Measurements from ENCODE around the gene BST2. TPM values are rescaled to one million over a fixed set of nuclear protein-coding genes. Genes with fewer than 3 reads are reported as not detected.

BST2 gene, protein sequence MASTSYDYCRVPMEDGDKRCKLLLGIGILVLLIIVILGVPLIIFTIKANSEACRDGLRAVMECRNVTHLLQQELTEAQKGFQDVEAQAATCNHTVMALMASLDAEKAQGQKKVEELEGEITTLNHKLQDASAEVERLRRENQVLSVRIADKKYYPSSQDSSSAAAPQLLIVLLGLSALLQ
- 45.6 TPM for total RNA-seq
- polyA plus RNA-seq: 100 to 1,000 TPM; 155 to 175 (median 158) TPM

GRCh38 chr19:17405250-17406045 is at the start of gene BST2:
Gene BST2, minus strand, starts transcription at chr19:17405630. Its CDS starts 55 bp downstream, at chr19:17405575.
- Mint-ChIP-seq H3K4me1 (peaks cover 10 to 48% (median 13%) of the 10 kb centered on the region in 4 donors), H3K27ac (peak within 1 kb of the TSS; percentile 89 to 98 (median 93)), H3K27me3 (no peaks in the 10 kb centered on the region), H3K4me3 (peak within 1 kb of the TSS; percentile 93 to 99 (median 94)), H3K9me3 (no peaks in the 10 kb centered on the region), H3K36me3 (no peaks in the 10 kb centered on the region)
- Histone ChIP-seq H3K4me3 (ENCODE audit: low read depth, low read length) (peak within 1 kb of the TSS; percentile 90), H3K36me3 (ENCODE audit: control insufficient read depth, insufficient read depth, low read length) (peaks cover 7% of the 10 kb centered on the region), H3K27ac (ENCODE audit: insufficient read depth, low read length, poor library complexity, severe bottlenecking) (peak within 1 kb of the TSS; percentile 87), H3K4me1 (ENCODE audit: control insufficient read depth, insufficient read depth, low read length, poor library complexity, severe bottlenecking) (peaks cover 44% of the 10 kb centered on the region), H3K27me3 (ENCODE audit: control insufficient read depth, insufficient read depth, low read length) (no peaks in the 10 kb centered on the region), H3K9me3 (ENCODE audit: control insufficient read depth in 2 of 2, low read length in 2 of 2) (no peaks in the 10 kb centered on the region)
- DNase-seq (peak; percentile 56 to 85 (median 59)), ATAC-seq (ENCODE audit: low read depth in 2 of 2) (peak; percentile 83 to 85)

- Mint-ChIP-seq H3K4me1 (peaks cover 0 to 22% (median 12%) of the 10 kb centered on the region in 4 donors), H3K36me3 (peaks cover 3% of the 10 kb centered on the region), H3K27me3 (peaks cover 51% of the 10 kb centered on the region), H3K4me3 (no peak overlapping the region), H3K27ac (no peak overlapping the region), H3K9me3 (peaks cover 0 to 1% (median 0%) of the 10 kb centered on the region in 7 donors)
- H3K4me1 ChIP-seq (ENCODE audit: control insufficient read depth, insufficient read depth, low read length, poor library complexity, severe bottlenecking): no peaks in the 10 kb centered on the region
- DNase-seq (no peak), ATAC-seq (ENCODE audit: low read depth in 2 of 2) (no peak)
- H3K27ac ChIP-seq (ENCODE audit: insufficient read depth, low read length, poor library complexity, severe bottlenecking): no peak overlapping the region
- H3K36me3 ChIP-seq (ENCODE audit: control insufficient read depth, insufficient read depth, low read length): no peaks in the 10 kb centered on the region
- no peaks in the 10 kb centered on the region for H3K9me3 ChIP-seq (ENCODE audit: control insufficient read depth in 2 of 2, low read length in 2 of 2)
- no peak overlapping the region for H3K4me3 ChIP-seq (ENCODE audit: low read depth, low read length)
- peaks cover 3% of the 10 kb centered on the region for H3K27me3 ChIP-seq (ENCODE audit: control insufficient read depth, insufficient read depth, low read length)
Observed at GRCh38 chr19:17454576-17455071, 49.2 kb upstream of the BST2 start.

DNA sequence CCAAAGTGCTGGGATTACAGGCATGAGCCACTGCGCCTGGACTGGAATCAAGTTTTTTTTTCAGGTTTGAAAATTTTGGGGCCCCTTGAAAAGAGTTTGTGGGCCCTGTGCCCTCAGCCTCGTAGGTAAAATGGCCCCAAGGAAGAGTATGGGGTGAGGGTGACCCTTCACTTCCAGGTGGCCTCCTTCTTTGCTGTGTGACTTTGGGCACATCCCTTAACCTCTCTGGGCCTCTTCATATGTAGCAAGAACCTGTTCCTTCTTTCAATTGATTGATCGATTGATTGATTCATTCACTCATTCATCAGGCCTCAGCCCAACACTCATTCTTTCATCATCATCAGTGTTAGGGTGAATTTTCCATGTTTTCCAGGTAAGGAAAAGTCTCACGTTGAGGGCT is 46.4 kb upstream of the BST2 start:
- no peaks in the 10 kb centered on the region for H3K36me3 ChIP-seq (ENCODE audit: control insufficient read depth, insufficient read depth, low read length)
- H3K27ac ChIP-seq (ENCODE audit: insufficient read depth, low read length, poor library complexity, severe bottlenecking): no peak overlapping the region
- no peaks in the 10 kb centered on the region for H3K27me3 ChIP-seq (ENCODE audit: control insufficient read depth, insufficient read depth, low read length)
- no peak for DNase-seq
- Mint-ChIP-seq H3K27me3 (peaks cover 36% of the 10 kb centered on the region), H3K9me3 (peaks cover 0 to 1% (median 0%) of the 10 kb centered on the region in 7 donors), H3K36me3 (peaks cover 3% of the 10 kb centered on the region), H3K4me1 (peaks cover 0 to 26% (median 12%) of the 10 kb centered on the region in 4 donors), H3K27ac (no peak overlapping the region), H3K4me3 (no peak overlapping the region)
- peaks cover 10% of the 10 kb centered on the region for H3K4me1 ChIP-seq (ENCODE audit: control insufficient read depth, insufficient read depth, low read length, poor library complexity, severe bottlenecking)
- no peak for ATAC-seq (ENCODE audit: low read depth in 2 of 2)
- H3K9me3 ChIP-seq (ENCODE audit: control insufficient read depth in 2 of 2, low read length in 2 of 2): no peaks in the 10 kb centered on the region
- H3K4me3 ChIP-seq (ENCODE audit: low read depth, low read length): no peak overlapping the region

GRCh38 chr19:17450264-17451075 is 45.0 kb upstream of the BST2 start:
- Histone ChIP-seq H3K9me3 (ENCODE audit: control insufficient read depth in 2 of 2, low read length in 2 of 2) (no peaks in the 10 kb centered on the region), H3K36me3 (ENCODE audit: control insufficient read depth, insufficient read depth, low read length) (no peaks in the 10 kb centered on the region), H3K27me3 (ENCODE audit: control insufficient read depth, insufficient read depth, low read length) (peaks cover 3% of the 10 kb centered on the region), H3K27ac (ENCODE audit: insufficient read depth, low read length, poor library complexity, severe bottlenecking) (no peak overlapping the region), H3K4me3 (ENCODE audit: low read depth, low read length) (no peak overlapping the region), H3K4me1 (ENCODE audit: control insufficient read depth, insufficient read depth, low read length, poor library complexity, severe bottlenecking) (peaks cover 10% of the 10 kb centered on the region)
- no peak overlapping the region for H3K27ac Mint-ChIP-seq
- H3K27me3 Mint-ChIP-seq: peaks cover 29% of the 10 kb centered on the region
- H3K4me1 Mint-ChIP-seq: peaks cover 0 to 26% (median 12%) of the 10 kb centered on the region in 4 donors
- peaks cover 0 to 1% (median 0%) of the 10 kb centered on the region in 7 donors for H3K9me3 Mint-ChIP-seq
- ATAC-seq (ENCODE audit: low read depth in 2 of 2) (peak; percentile 63 to 73), DNase-seq (peak in 1 of 3 donors; percentile 66)
- H3K36me3 Mint-ChIP-seq: peaks cover 3% of the 10 kb centered on the region
- H3K4me3 Mint-ChIP-seq: peak overlapping the region in 3 of 4 donors; percentile 27 to 61 (median 60)

DNA sequence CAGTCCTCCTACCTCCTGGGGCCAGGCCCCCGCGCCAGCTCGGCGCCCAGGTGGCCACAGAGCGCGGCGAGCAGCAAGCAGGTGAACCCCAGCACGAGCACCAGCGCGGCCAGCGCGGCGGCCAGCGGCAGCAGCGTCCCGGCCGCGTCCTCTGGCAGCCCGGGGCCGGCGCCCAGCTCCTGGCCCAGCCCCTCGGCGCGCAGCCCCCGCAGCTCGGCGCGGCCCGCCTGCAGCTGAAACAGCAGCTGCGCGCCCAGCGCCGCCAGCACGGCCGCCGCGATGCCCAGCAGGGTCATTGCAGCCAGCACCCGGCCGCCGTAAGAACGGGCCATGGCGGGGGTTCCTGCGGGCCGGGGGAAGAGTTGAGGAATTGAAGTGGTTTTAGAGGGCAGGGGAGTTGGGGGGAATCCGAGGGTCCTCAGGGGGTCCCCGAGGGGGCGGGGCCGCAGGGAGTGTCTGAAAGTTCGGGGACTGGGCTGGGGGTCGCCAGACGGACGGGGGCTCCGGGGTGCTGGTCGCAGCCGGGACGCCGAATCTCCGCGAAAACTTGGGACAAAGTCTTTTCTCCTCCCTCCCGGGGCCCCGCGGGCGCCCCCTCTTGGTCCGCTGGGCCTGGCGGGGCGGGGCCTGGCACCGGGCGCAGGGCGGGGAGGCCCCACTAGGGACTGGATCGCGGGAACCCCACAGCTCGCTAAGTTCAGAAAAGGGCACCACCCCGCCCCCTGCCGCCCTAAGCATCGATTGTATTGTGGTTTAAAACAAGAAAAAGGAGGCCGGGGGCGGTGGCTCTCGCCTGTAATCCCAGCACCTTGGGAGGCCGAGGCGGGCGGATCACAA is 42.9 kb upstream of the BST2 start, which contains the start of gene TMEM221:
Gene TMEM221 (minus strand): TSS at position 538 of the 837 bp plus-strand sequence. CDS start 206 bp downstream, at position 332.
- no peak within 1 kb of the TSS for H3K27ac ChIP-seq (ENCODE audit: insufficient read depth, low read length, poor library complexity, severe bottlenecking)
- peak within 1 kb of the TSS in 3 of 4 donors; percentile 52 to 63 (median 61) for H3K4me3 Mint-ChIP-seq
- peaks cover 10% of the 10 kb centered on the region for H3K4me1 ChIP-seq (ENCODE audit: control insufficient read depth, insufficient read depth, low read length, poor library complexity, severe bottlenecking)
- ATAC-seq (ENCODE audit: low read depth in 2 of 2): peak; percentile 63 to 70
- H3K36me3 Mint-ChIP-seq: peaks cover 3% of the 10 kb centered on the region
- H3K27me3 ChIP-seq (ENCODE audit: control insufficient read depth, insufficient read depth, low read length): peaks cover 3% of the 10 kb centered on the region
- H3K9me3 Mint-ChIP-seq: peaks cover 0 to 1% (median 0%) of the 10 kb centered on the region in 7 donors
- no peaks in the 10 kb centered on the region for H3K36me3 ChIP-seq (ENCODE audit: control insufficient read depth, insufficient read depth, low read length)
- DNase-seq: peak; percentile 38 to 57 (median 39)
- H3K9me3 ChIP-seq (ENCODE audit: control insufficient read depth in 2 of 2, low read length in 2 of 2): no peaks in the 10 kb centered on the region
- no peak within 1 kb of the TSS for H3K4me3 ChIP-seq (ENCODE audit: low read depth, low read length)
- H3K27ac Mint-ChIP-seq: no peak within 1 kb of the TSS
- peaks cover 0 to 16% (median 8%) of the 10 kb centered on the region in 4 donors for H3K4me1 Mint-ChIP-seq
- peaks cover 20% of the 10 kb centered on the region for H3K27me3 Mint-ChIP-seq

DNA sequence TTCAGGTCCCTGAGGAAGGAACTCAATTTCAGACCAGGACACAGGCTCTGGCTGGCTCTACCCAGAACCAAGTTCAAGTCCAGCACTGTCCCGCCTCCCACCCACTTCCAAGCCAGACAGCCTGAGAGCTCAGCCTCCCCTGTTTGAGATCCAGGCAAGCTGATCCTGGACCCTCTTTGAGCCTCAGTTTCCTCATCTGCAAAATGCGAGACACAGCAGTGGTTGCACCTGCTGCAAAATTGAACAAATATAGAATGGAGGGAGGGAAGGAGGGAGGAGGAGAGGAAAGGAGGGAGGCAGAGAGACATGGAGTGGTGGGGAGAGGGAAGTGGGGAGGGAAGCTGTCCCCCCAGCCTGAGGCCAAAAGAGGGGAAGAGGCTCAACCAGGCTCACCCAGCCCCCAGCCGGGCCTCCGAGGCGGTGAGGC is 42.3 kb upstream of the BST2 start:
- DNase-seq (no peak), ATAC-seq (ENCODE audit: low read depth in 2 of 2) (no peak)
- Histone ChIP-seq H3K27me3 (ENCODE audit: control insufficient read depth, insufficient read depth, low read length) (peaks cover 3% of the 10 kb centered on the region), H3K4me3 (ENCODE audit: low read depth, low read length) (no peak overlapping the region), H3K9me3 (ENCODE audit: control insufficient read depth in 2 of 2, low read length in 2 of 2) (no peaks in the 10 kb centered on the region), H3K4me1 (ENCODE audit: control insufficient read depth, insufficient read depth, low read length, poor library complexity, severe bottlenecking) (peaks cover 10% of the 10 kb centered on the region), H3K36me3 (ENCODE audit: control insufficient read depth, insufficient read depth, low read length) (no peaks in the 10 kb centered on the region), H3K27ac (ENCODE audit: insufficient read depth, low read length, poor library complexity, severe bottlenecking) (no peak overlapping the region)
- Mint-ChIP-seq H3K27me3 (peaks cover 18% of the 10 kb centered on the region), H3K9me3 (peaks cover 0 to 1% (median 0%) of the 10 kb centered on the region in 7 donors), H3K4me3 (peak overlapping the region in 3 of 4 donors; percentile 52 to 63 (median 54)), H3K27ac (no peak overlapping the region), H3K36me3 (peaks cover 3% of the 10 kb centered on the region), H3K4me1 (peaks cover 0 to 16% (median 7%) of the 10 kb centered on the region in 4 donors)
